H1 (cell line): ENCODE data around the gene HADHB. TPM values are rescaled to one million over a fixed set of nuclear protein-coding genes. Genes with fewer than 3 reads are reported as not detected.

Source experiments
- CHD7 ChIP-seq: fragments of 300-600 bp; sonication (generic); IDR thresholded peaks from 2 replicates; pipeline ENCODE4 v1.7.1; 2012; ENCODE audit warnings: low read length, moderate library complexity, mild to moderate bottlenecking, inconsistent platforms; ENCODE audit not compliant: insufficient replicate concordance
- polyA plus RNA-seq, 7 experiments: library from polyadenylated mRNA; depleted of rRNA in 3 of 7; stranded (reverse) in 5 of 7; unstranded in 2 of 7; fragments of >200 nt in 5 of 7; fragments of 200-250 nt in 2 of 7; gene quantifications; 1 replicate in 5 of 7; 2 replicates in 1 of 7; 4 replicates in 1 of 7; pipeline versions ENCODE4 v1.2.1 to v1.2.3, GENCODE V29; 2011 to 2013; ENCODE audit warnings: missing spikeins in 2 of 7, mixed read lengths in 2 of 7
- total RNA-seq: library from RNA; stranded (reverse); fragmentation: NEBNext Ultra II Directional; extraction: Animal tissue kit (Norgen Biotek cat#: 25700); gene quantifications from 2 replicates; pipeline ENCODE4 v1.2.1, GENCODE V29; 2021

HADHB gene
- total and polyA plus RNA-seq, 2 of the 8 experiments (the other 6 are each of a cell fraction or from before 2014, with no cell fraction given), result 47.7 to 52.3 TPM

- no peak for TF ChIP-seq CHD7
These were observed 80.2 kb downstream of the HADHB start (continued) for GRCh38 chr2:26324903-26325302.
